ENCODE measurements around the gene SRGAP2B.
"Not testable (repeated sequence)": the region's sequence is repeated elsewhere in the genome, so short reads cannot be mapped to it uniquely, and the experiment has no call there.

SRGAP2B gene

GRCh38 chr1:145095284-145096057 is at the start of gene SRGAP2B, which contains the start of gene FAM72D:
SRGAP2B (minus strand) TSS chr1:145095328; CDS start chr1:145092901, 2,427 bp downstream.
FAM72D (plus strand) TSS chr1:145095974; CDS start chr1:145096848, 874 bp downstream.
- not testable (repeated sequence) for H3K27ac ChIP-seq

- H3K27ac ChIP-seq: not testable (repeated sequence)
Observed at GRCh38 chr1:145144264-145144913, 49.3 kb upstream of the SRGAP2B start.

GRCh38 chr1:145140549-145140948 is 45.4 kb upstream of the SRGAP2B start:
- not testable (repeated sequence) for H3K27ac ChIP-seq

- H3K27ac ChIP-seq: not testable (repeated sequence)
Observed at GRCh38 chr1:145134476-145134875, 39.3 kb upstream of the SRGAP2B start.

GRCh38 chr1:145128697-145129469 is 33.8 kb upstream of the SRGAP2B start:
- H3K27ac ChIP-seq: not testable (repeated sequence)

- H3K27ac ChIP-seq: not testable (repeated sequence)
Observed at GRCh38 chr1:145127144-145127543, 32.0 kb upstream of the SRGAP2B start.

- not testable (repeated sequence) for H3K27ac ChIP-seq
Observed at GRCh38 chr1:145125112-145125511, 30.0 kb upstream of the SRGAP2B start.

GRCh38 chr1:145123992-145124641 is 29.0 kb upstream of the SRGAP2B start:
- H3K27ac ChIP-seq: not testable (repeated sequence)

- not testable (repeated sequence) for H3K27ac ChIP-seq
Observed at GRCh38 chr1:145123062-145123395, 27.9 kb upstream of the SRGAP2B start.

- not testable (repeated sequence) for H3K27ac ChIP-seq
Observed at GRCh38 chr1:145122344-145123061, 27.4 kb upstream of the SRGAP2B start.

GRCh38 chr1:145119842-145120241 is 24.7 kb upstream of the SRGAP2B start:
- not testable (repeated sequence) for H3K27ac ChIP-seq

- not testable (repeated sequence) for H3K27ac ChIP-seq
Observed at GRCh38 chr1:145115587-145116493, 20.7 kb upstream of the SRGAP2B start.

- not testable (repeated sequence) for H3K27ac ChIP-seq
Observed at GRCh38 chr1:145114560-145115057, 19.5 kb upstream of the SRGAP2B start.

- not testable (repeated sequence) for H3K27ac ChIP-seq
Observed at GRCh38 chr1:145112703-145113102, 17.6 kb upstream of the SRGAP2B start.

GRCh38 chr1:145111674-145112073 is 16.5 kb upstream of the SRGAP2B start:
- not testable (repeated sequence) for H3K27ac ChIP-seq

GRCh38 chr1:145103294-145103693 is 8.2 kb upstream of the SRGAP2B start:
- not testable (repeated sequence) for H3K27ac ChIP-seq

- not testable (repeated sequence) for H3K27ac ChIP-seq
Observed at GRCh38 chr1:145101725-145102124, 6.6 kb upstream of the SRGAP2B start.

GRCh38 chr1:145094655-145095211 is 395 bp downstream of the SRGAP2B start:
- not testable (repeated sequence) for H3K27ac ChIP-seq

- not testable (repeated sequence) for H3K27ac ChIP-seq
Observed at GRCh38 chr1:145093517-145094149, 1.5 kb downstream of the SRGAP2B start.

Measured in 22Rv1 (cell line).